GM21619 (cell line): ENCODE measurements around the gene SNAI1.
"Not testable (repeated sequence)": the region's sequence is repeated elsewhere in the genome, so short reads cannot be mapped to it uniquely, and the experiment has no call there.

Experiments
- ATAC-seq: cut with Tn5 transposase; IDR thresholded peaks from one replicate; pipeline ENCODE4 v1.9.1; 2021; ENCODE audit not compliant: unreplicated experiment

SNAI1 gene

GRCh38 chr20:49982346-49983122, at the start of gene SNAI1:
TSS of gene SNAI1 (plus strand) at chr20:49982980. CDS start at chr20:49983060, 80 bp downstream.
- peak; percentile 70 for ATAC-seq

GRCh38 chr20:49935746-49936152, 47.0 kb upstream of the SNAI1 start:
- ATAC-seq: no peak

DNA sequence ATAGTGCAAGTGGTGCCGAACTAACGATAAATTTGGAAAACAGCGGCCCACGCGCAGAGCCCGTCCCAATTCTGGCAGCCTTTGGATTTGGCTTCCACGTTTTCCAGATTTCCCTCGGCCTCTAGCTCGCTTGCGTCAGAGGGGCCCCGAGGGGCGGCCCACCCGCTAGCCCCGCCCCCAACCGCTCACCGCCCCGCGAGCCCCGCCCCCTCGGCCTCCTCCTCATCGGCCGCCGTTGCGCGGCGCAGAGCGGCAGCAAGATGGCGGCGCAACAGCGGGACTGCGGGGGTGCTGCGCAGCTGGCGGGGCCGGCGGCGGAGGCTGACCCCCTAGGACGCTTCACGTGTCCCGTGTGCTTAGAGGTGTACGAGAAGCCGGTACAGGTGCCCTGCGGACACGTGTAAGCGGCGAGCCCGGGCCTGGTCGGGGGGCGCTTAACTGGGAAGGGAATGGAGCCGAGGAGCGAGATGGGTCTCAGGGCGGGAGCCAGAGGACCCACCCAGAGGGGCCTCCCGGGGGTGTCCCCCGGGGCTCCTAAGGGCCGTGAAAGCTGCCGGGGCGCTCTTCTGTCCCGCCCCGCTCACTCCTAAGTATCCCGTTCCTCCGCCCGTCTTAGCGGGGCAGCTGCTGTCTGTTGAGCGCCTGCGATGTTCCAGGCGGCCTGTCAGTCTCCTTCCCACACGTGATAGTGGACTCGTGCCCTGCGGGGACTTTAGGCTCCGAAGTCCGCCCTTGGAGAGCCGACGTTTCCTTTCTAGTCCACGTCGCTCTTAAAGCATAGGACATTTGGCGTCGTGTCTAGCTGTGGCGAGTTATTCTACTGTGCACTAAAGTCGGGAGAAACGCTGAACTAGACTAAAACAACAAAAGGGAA, 46.4 kb upstream of the SNAI1 start, which contains the start of gene RNF114:
TSS of gene RNF114 (plus strand) at position 245 of the 874 bp plus-strand sequence. CDS start at position 261, 16 bp downstream.
- ATAC-seq: peak; percentile 64

GRCh38 chr20:49937027-49937929, 45.5 kb upstream of the SNAI1 start:
- no peak for ATAC-seq

DNA sequence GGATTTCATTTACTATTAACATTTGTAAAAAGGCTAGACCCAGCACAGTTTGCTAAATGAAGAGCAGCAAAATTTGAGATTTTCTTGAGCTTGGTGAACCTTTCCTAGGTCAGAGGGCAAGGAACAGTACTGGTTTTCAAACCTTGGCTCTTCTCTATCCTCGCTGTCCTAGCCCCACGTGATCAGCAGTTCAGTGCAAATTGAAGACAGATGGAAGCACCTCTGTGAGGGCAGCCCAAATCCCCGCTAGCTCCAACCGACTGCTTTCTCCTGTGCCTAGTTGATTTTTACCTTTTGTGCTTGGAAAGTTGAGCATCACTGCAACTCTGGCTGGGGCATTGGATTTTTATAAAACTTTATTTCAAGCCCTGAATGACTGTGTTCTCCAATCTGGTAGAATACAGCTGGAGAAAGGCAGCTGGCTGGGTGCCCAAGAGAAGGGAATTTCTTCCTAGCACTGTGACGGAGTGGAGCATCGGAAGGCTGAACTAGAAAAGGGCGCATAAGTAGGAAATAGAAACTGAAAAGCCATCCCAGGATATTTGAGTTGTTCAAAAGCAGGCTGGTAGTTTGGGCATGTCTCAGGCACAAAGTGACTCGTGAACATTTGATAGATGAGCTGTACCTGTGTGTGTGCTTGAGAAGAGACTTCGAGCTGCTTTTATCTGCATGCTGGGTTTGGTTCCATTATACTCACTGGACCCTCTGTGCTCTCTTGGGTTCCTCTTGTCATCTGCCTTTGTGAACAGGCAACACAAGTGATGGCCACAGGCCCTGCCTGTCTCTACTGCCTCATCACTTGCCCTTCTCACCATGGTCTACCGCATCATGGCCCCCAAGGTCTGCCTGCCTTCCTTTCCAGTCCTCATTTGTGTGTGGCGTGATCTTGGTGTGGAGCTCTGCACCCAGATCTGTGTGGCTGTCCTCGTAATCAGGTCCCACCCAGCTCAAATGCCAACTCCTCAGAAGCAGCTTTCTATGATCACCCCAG, 44.3 kb upstream of the SNAI1 start:
- ATAC-seq: no peak

GRCh38 chr20:49941456-49941855, 41.3 kb upstream of the SNAI1 start:
- ATAC-seq: no peak

DNA sequence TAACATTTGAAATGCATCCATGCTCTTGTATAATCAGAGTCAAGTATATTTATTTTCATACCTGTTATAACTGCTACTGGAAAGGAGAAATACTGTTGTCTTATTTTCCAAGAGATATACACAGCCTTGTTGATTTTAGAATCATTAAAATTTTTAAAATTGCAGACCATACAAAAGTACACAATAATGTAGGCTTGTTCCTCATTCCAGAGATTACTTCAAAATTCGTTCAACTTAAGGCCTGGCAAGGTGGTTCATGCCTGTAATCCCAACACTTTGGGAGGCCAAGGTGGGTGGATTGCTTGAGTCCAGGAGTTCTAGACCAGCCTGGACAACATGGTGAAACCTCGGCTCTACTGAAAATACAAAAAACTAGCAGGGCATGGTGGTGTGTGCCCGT, 40.5 kb upstream of the SNAI1 start:
- no peak for ATAC-seq

GRCh38 chr20:49942942-49943341, 39.8 kb upstream of the SNAI1 start:
- ATAC-seq: no peak

DNA sequence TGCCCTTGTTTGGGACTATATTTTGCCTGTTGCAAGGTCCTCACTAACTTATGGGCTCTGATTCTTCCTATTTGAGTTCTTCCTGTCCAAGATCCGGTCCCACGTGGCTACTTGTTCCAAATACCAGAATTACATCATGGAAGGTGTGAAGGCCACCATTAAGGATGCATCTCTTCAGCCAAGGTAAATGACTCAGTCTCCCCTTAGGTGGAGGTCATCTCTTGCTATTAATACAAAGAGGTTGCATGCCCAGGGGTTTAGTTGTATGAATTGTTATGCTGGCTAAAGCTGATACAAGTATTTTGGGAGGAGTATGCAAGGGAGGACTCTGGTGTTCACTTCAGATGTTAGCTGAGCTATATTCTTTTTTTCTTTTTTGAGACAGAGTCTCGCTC, 37.5 kb upstream of the SNAI1 start:
- ATAC-seq: no peak

DNA sequence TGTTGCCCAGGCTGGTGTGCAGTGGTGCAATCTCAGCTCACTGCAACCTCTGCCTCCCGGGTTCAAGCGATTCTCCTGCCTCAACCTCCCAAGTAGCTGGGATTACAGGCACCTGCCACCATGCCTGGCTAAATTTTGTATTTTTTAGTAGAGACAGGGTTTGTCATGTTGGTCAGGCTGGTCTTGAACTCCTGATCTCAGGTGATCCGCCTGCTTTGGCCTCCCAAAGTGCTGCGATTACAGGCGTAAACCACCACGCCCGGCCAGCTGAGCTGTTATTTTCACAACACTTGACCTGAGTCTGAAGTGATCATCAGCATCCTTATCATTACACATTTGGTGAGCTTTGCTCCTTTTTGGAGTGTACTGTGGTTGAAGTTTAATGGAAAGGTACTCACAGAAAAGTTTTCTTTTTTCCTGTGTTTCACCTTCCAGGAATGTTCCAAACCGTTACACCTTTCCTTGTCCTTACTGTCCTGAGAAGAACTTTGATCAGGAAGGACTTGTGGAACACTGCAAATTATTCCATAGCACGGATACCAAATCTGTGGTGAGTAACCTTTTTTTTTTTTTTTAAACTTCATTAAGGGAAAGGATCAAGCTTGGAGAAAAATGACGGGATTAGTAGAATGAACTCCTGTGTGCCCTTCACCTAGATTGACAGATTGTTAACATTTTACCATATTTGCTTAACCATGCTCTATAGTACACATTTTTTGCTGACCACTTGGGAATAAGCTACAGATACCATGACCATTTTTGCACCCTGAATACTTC, 36.9 kb upstream of the SNAI1 start:
- no peak for ATAC-seq

- ATAC-seq: no peak
These were observed 34.6 kb upstream of the SNAI1 start for GRCh38 chr20:49948178-49948577.

DNA sequence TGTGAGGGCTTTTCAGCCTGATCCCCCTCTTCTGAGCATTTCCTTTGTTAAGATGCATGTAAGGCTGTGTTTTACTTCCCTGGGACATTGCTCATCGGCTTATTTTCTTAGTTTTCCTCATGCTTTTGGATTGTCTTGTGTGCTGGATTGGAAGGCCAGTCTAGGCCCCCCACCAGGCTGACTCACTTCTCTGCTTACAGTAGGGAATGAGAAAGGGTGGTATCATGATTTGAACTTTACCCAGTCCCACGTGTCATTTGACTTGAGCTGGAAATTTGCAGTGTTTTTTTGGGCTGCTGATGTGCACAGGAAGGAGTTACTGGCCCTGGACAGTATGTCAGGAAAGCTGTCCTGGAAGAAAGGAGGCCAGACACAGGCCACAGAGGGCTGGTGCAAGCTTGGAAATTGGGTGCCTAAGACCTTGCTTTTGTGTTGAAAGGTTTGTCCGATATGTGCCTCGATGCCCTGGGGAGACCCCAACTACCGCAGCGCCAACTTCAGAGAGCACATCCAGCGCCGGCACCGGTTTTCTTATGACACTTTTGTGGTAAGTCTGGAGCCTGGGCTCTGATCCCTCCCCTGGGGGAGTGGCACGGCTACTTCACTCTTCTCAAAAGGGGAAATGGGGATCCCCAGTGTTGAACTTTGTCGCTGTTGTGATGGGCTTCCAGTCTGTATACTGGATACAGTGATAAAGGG, 33.8 kb upstream of the SNAI1 start:
- ATAC-seq: no peak

- ATAC-seq: no peak
These were observed 31.6 kb upstream of the SNAI1 start for GRCh38 chr20:49951151-49951550.

- no peak for ATAC-seq
These were observed 27.6 kb upstream of the SNAI1 start for GRCh38 chr20:49955167-49955566.

GRCh38 chr20:49955830-49956396, 26.9 kb upstream of the SNAI1 start:
- ATAC-seq: not testable (repeated sequence)

GRCh38 chr20:49956689-49957088, 26.1 kb upstream of the SNAI1 start:
- ATAC-seq: no peak

- not testable (repeated sequence) for ATAC-seq
These were observed 25.5 kb upstream of the SNAI1 start for GRCh38 chr20:49957089-49957938.
